Activated T-cell treated with anti-CD3 and anti-CD28 coated beads, Interleukin-2, amount 50 U/mL, for 4 hours (primary cell): ENCODE data around the gene CCL24. TPM values are rescaled to one million over a fixed set of nuclear protein-coding genes. Genes with fewer than 3 reads are reported as not detected.

Experiments used
- total RNA-seq, 3 donors: library from RNA; stranded (reverse); gene quantifications; one replicate each; pipeline ENCODE4 v1.2.1, GENCODE V29; 2021

Gene CCL24
- total RNA-seq, 3 donors from 2014 or later = not detected

Other genes starting within 250 kb of the CCL24 start
- gene HIP1, start 74.9 kb downstream of the CCL24 start, total RNA-seq = 1 to 10 TPM in 2 of 3 donors, under 1 TPM in 1; 0.90 to 2.3 (median 1.3) TPM
- not detected for gene CCL26, start 41.6 kb downstream of the CCL24 start, total RNA-seq
- 10 to 100 TPM; 28.0 to 35.5 (median 33.3) TPM for gene RHBDD2, start 65.2 kb upstream of the CCL24 start, total RNA-seq
- gene POR, start 101.3 kb upstream of the CCL24 start, total RNA-seq = 10 to 100 TPM; 40.8 to 63.6 (median 57.7) TPM
- gene TMEM120A, start 180.8 kb upstream of the CCL24 start, total RNA-seq = 10 to 100 TPM; 20.4 to 26.6 (median 20.6) TPM
- 10 to 100 TPM; 19.6 to 34.5 (median 20.6) TPM for gene STYXL1, start 234.2 kb upstream of the CCL24 start, total RNA-seq
- gene MDH2, start 234.3 kb upstream of the CCL24 start, total RNA-seq = 100 to 1,000 TPM; 274 to 310 (median 296) TPM